Measurements from ENCODE around the gene FLOT1. TPM values are rescaled to one million over a fixed set of nuclear protein-coding genes. Genes with fewer than 3 reads are reported as not detected.
"Not testable (repeated sequence)": the region's sequence is repeated elsewhere in the genome, so short reads cannot be mapped to it uniquely, and the experiment has no call there.

Gene FLOT1
- total RNA-seq, 1 experiment from 2014 or later, result 176 TPM

DNA sequence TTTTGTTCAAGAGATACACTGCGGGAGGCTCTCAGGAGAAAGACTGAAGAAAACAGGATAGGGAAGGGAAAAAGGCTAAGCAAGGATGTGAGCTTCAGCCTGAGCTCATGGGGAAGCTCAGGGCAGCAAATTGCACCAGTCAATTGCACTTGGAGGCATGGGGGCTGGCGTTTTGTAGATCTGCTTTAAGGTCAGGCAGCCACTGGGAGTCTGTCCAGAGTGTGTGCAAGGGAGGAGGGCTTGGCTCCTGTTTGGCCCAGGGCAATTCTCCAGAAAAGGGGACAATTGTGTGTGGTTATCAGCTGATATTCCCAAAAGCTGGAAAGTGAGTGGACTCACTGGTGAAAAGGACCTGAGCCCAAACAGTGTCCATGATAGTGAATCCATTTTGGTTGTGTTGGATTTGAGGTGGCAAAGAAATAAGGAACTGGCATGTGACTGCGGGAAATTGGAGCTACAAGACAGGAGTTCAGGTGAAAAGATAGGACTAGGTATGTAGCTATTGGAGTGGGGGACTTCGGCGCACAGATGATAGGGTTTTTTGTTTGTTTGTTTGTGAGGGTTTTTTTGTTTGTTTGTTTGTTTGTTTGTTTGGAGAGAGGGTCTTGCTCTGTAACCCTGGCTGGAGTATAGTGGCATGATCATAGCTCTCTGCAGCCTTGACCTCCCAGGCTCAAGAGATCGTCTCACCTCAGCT is 24.1 kb upstream of the FLOT1 start:
- H3K36me3 ChIP-seq (ENCODE audit: control insufficient read depth, insufficient read depth, low read length), result no peaks in the 10 kb centered on the region
- in situ Hi-C loops (cut with HindIII; ENCODE audit: low pct_unique_long_range_greater_than_20kb, low sequenced_read_pairs) (no loop called here), intact Hi-C loops (cut with micrococcal nuclease; ENCODE audit: unreplicated experiment) (no loop called here)
- ChIA-PET CTCF (no interaction called here), POLR2A (interaction anchor here (0.6 kb wide), 1 partner anchor 11 kb away, joined by 4 read pairs; no protein-coding TSS in a partner anchor)
- H3K27ac ChIP-seq (ENCODE audit: low read length), result peak overlapping the region; percentile 85
- BruUV-seq (replicated peaks), result no TSS peak
- peaks cover 36% of the 10 kb centered on the region for H3K4me1 ChIP-seq (ENCODE audit: control insufficient read depth, insufficient read depth, low read length)
- no peaks in the 10 kb centered on the region for H3K27me3 ChIP-seq (ENCODE audit: control insufficient read depth, insufficient read depth, low read length)
- DNase-seq (ENCODE audit: low read depth, low spot score), result no peak
- no peaks in the 10 kb centered on the region for H3K9me3 ChIP-seq (ENCODE audit: control insufficient read depth, insufficient read depth, low read depth, low read length)
- no peak overlapping the region for H3K4me3 ChIP-seq (ENCODE audit: low read depth in 2 of 2, low read length in 2 of 2)
- no peak for ATAC-seq
- TF ChIP-seq, protein P1, sequence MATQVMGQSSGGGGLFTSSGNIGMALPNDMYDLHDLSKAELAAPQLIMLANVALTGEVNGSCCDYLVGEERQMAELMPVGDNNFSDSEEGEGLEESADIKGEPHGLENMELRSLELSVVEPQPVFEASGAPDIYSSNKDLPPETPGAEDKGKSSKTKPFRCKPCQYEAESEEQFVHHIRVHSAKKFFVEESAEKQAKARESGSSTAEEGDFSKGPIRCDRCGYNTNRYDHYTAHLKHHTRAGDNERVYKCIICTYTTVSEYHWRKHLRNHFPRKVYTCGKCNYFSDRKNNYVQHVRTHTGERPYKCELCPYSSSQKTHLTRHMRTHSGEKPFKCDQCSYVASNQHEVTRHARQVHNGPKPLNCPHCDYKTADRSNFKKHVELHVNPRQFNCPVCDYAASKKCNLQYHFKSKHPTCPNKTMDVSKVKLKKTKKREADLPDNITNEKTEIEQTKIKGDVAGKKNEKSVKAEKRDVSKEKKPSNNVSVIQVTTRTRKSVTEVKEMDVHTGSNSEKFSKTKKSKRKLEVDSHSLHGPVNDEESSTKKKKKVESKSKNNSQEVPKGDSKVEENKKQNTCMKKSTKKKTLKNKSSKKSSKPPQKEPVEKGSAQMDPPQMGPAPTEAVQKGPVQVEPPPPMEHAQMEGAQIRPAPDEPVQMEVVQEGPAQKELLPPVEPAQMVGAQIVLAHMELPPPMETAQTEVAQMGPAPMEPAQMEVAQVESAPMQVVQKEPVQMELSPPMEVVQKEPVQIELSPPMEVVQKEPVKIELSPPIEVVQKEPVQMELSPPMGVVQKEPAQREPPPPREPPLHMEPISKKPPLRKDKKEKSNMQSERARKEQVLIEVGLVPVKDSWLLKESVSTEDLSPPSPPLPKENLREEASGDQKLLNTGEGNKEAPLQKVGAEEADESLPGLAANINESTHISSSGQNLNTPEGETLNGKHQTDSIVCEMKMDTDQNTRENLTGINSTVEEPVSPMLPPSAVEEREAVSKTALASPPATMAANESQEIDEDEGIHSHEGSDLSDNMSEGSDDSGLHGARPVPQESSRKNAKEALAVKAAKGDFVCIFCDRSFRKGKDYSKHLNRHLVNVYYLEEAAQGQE (IDR thresholded peaks at IDR 0.05; ENCODE audit: insufficient read depth in 1 of 2, low read depth in 2 of 2, low read length in 1 of 2), result no peak
- TF ChIP-seq SIN3A (IDR thresholded peaks at IDR 0.05; ENCODE audit: borderline replicate concordance, insufficient read depth, low read depth, low read length) (no peak), POLR2AphosphoS5 (IDR thresholded peaks at IDR 0.05; ENCODE audit: low read depth, low read length) (no peak)

DNA sequence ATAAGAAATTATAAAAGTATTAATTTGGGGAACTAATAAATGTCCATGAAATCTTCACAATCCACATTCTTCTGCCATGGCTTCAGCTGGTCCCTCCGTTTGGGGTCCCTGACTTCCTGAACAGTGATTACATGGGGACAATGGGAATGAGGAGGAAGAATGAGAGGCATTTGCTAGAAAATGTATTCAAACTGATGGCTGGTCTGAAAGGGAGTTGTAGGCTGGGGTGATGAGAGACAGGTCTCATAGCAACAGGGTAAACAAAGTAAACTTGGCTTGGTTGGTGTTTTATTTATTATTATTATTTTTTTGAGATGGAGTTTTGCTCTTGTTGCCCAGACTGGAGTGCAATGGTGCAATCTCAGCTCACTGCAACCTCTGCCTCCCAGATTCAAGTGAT is 23.0 kb upstream of the FLOT1 start:
- POLR2A ChIA-PET; intact Hi-C loops (cut with micrococcal nuclease; ENCODE audit: unreplicated experiment): not testable (repeated sequence)
- H3K4me1 ChIP-seq (ENCODE audit: control insufficient read depth, insufficient read depth, low read length), result peaks cover 35% of the 10 kb centered on the region

DNA sequence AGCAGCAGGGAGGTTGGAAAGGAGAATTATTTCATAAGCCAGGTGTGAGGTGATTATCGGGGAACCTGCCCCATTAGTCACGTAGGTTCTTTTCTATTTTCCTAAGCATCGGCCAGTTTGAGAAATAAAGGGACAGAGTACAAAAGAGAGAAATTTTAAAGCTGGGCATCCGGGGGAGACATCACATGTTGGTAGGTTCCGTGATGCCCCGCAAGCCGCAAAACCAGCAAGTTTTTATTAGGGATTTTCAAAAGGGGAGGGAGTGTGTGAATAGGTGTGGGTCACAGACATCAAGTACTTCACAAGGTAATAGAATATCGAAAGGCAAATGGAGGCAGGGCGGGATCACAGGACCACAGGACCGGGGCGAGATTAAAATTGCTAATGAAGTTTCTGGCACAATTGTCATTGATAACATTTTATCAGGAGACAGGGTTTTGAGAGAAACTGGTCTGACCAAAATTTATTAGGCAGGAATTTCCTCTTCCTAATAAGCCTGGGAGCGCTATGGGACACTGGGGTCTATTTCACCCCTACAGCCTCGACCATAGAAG is 22.1 kb upstream of the FLOT1 start:
- peak overlapping the region; percentile 67 for H3K27ac ChIP-seq (ENCODE audit: low read length)
- POLR2A ChIA-PET; BruUV-seq (replicated peaks); H3K27me3 ChIP-seq (ENCODE audit: control insufficient read depth, insufficient read depth, low read length); H3K4me3 ChIP-seq (ENCODE audit: low read depth in 2 of 2, low read length in 2 of 2); in situ Hi-C loops (cut with HindIII; ENCODE audit: low pct_unique_long_range_greater_than_20kb, low sequenced_read_pairs); ATAC-seq; CTCF ChIA-PET; intact Hi-C loops (cut with micrococcal nuclease; ENCODE audit: unreplicated experiment); DNase-seq (ENCODE audit: low read depth, low spot score); H3K9me3 ChIP-seq (ENCODE audit: control insufficient read depth, insufficient read depth, low read depth, low read length); H3K36me3 ChIP-seq (ENCODE audit: control insufficient read depth, insufficient read depth, low read length): not testable (repeated sequence)
- H3K4me1 ChIP-seq (ENCODE audit: control insufficient read depth, insufficient read depth, low read length), result peaks cover 28% of the 10 kb centered on the region

More for the DNA sequence above, 23.0 kb upstream of the FLOT1 start:
- H3K27ac ChIP-seq (ENCODE audit: low read length); CTCF ChIA-PET; DNase-seq (ENCODE audit: low read depth, low spot score); H3K4me3 ChIP-seq (ENCODE audit: low read depth in 2 of 2, low read length in 2 of 2); in situ Hi-C loops (cut with HindIII; ENCODE audit: low pct_unique_long_range_greater_than_20kb, low sequenced_read_pairs); BruUV-seq (replicated peaks); ATAC-seq; H3K27me3 ChIP-seq (ENCODE audit: control insufficient read depth, insufficient read depth, low read length); H3K9me3 ChIP-seq (ENCODE audit: control insufficient read depth, insufficient read depth, low read depth, low read length); H3K36me3 ChIP-seq (ENCODE audit: control insufficient read depth, insufficient read depth, low read length): not testable (repeated sequence)

Measured in Panc1 (cell line).